ENCODE results near the gene TDP2. TPM values are rescaled to one million over a fixed set of nuclear protein-coding genes. Genes with fewer than 3 reads are reported as not detected.

The TDP2 gene
- total RNA-seq, 1 donor from 2014 or later = 27.2 TPM

Other genes starting within 250 kb of the TDP2 start
- 0.05 and 0.17 TPM in 2 replicates for gene GPLD1, start 177.3 kb downstream of the TDP2 start, total RNA-seq
- gene ALDH5A1, start 171.9 kb downstream of the TDP2 start, total RNA-seq = 1.0 and 1.2 TPM in 2 replicates
- 0.05 TPM in 1 of 2 replicates, not detected in the other for gene KIAA0319, start 20.7 kb downstream of the TDP2 start, total RNA-seq
- gene ACOT13, start 178 bp upstream of the TDP2 start, total RNA-seq = 3.7 and 9.2 TPM in 2 replicates
- gene C6orf62, start 52.3 kb upstream of the TDP2 start, total RNA-seq = 111 and 205 TPM in 2 replicates
- 20.8 and 35.9 TPM in 2 replicates for gene GMNN, start 108.0 kb upstream of the TDP2 start, total RNA-seq
- not detected in 2 replicates for gene ARMH2, start 132.0 kb upstream of the TDP2 start, total RNA-seq

Data from dermis blood vessel endothelial cell (primary cell).